GM12801 (cell line): Measurements from ENCODE around the gene PARD3B.

Experiments used
- TF ChIP-seq, protein P1 (sequence below): IDR thresholded peaks from one replicate; pipeline ENCODE4 v1.5.1; 2011; ENCODE audit warnings: control low read depth; ENCODE audit not compliant: insufficient read length; ENCODE audit errors: extremely low read depth

PARD3B gene

GRCh38 chr2:204706939-204707338 lies 161.7 kb downstream of the PARD3B start:
- TF ChIP-seq, protein P1, sequence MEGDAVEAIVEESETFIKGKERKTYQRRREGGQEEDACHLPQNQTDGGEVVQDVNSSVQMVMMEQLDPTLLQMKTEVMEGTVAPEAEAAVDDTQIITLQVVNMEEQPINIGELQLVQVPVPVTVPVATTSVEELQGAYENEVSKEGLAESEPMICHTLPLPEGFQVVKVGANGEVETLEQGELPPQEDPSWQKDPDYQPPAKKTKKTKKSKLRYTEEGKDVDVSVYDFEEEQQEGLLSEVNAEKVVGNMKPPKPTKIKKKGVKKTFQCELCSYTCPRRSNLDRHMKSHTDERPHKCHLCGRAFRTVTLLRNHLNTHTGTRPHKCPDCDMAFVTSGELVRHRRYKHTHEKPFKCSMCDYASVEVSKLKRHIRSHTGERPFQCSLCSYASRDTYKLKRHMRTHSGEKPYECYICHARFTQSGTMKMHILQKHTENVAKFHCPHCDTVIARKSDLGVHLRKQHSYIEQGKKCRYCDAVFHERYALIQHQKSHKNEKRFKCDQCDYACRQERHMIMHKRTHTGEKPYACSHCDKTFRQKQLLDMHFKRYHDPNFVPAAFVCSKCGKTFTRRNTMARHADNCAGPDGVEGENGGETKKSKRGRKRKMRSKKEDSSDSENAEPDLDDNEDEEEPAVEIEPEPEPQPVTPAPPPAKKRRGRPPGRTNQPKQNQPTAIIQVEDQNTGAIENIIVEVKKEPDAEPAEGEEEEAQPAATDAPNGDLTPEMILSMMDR = no peak

DNA sequence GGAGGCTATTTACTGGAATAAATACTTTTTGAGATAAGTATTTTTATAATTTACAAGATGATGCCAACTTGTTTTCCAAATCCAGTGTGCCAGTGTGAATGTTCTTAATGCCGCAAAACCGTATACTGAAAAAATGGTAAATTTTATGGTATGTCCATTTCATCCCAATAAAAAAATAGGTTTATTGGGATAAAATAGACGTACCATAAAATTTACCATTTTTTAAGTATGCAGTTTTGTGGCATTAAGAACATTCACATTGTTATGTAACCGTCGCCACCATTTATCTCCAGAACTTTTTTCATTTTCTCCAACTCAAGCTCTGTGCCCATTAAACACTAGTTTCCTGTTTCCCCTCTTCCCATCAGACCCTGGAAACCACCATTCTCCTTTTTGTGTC lies 167.9 kb downstream of the PARD3B start:
- TF ChIP-seq, protein P1 = no peak

- TF ChIP-seq, protein P1 = no peak
Measured at GRCh38 chr2:204715361-204715760, 170.1 kb downstream of the PARD3B start.

GRCh38 chr2:204717591-204717990 lies 172.3 kb downstream of the PARD3B start:
- TF ChIP-seq, protein P1 = no peak

DNA sequence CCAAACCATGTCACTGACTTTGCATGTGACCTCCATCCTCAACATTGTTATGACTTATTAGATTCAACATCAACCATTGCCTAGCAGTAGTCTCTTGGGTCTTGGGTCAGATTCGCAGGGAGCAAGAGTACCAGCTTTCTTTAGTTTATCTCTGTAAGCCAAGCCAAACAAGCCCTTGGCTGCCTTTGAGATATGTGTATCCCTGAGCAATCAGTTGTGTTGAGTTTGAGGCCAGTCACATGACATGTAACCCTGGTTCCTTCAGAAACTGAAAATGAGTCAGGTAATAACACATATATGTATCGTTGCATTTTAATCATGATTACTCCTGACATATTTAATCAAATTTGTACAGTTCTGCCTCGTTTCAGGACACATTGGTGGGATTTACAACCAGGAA lies 173.3 kb downstream of the PARD3B start:
- TF ChIP-seq, protein P1 = no peak

DNA sequence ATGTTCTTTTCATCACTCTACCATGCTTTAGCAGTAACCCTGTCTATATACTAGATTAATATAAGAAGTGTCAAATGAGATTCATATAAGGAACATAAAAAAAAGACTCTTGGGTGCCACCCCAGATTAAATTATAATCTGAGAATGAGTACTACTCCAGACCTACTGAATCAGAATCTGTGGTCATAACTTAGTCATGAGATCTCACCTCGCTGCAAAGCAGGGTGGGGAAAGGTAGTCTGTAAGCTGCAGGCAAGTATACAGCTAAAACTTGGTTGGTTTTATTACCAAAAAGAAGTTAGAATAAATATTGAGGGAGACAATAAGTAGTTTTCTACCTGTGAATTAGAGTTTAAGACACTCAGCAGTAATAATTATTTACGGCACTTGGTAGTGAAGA lies 175.6 kb downstream of the PARD3B start:
- TF ChIP-seq, protein P1 = no peak

- TF ChIP-seq, protein P1 = no peak
Measured at GRCh38 chr2:204722207-204722606, 176.9 kb downstream of the PARD3B start.

DNA sequence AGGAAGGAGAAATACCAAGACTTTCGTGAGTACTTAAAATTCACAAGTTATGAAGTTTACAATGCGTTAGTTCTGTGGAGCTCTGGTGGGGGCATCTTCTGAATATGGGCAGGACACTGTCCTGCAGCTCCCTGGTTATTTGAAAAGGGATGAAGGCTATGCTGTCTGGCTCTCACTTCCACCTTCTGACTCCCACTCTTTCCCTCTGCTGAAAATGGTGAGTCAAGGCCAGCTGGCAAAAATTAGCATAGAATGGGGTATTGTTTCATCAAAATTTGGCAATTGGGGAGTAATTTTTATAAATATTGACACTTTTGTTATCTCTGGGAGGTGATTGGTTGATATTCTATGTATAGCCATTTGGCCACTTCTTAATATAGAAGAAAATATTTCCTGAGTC lies 177.4 kb downstream of the PARD3B start:
- TF ChIP-seq, protein P1 = no peak
